ENCODE measurements around the gene LRRK1. TPM values are rescaled to one million over a fixed set of nuclear protein-coding genes. Genes with fewer than 3 reads are reported as not detected.

The LRRK1 gene
- total RNA-seq, 1 donor from 2014 or later: 14.0 TPM

GRCh38 chr15:101056366-101057334 is 137.5 kb downstream of the LRRK1 start:
- no peak for DNase-seq (ENCODE audit: low spot score)

GRCh38 chr15:101057841-101058407 is 138.8 kb downstream of the LRRK1 start:
- DNase-seq (ENCODE audit: low spot score): no peak

GRCh38 chr15:101058735-101059134 is 139.6 kb downstream of the LRRK1 start:
- DNase-seq (ENCODE audit: low spot score): no peak

- DNase-seq (ENCODE audit: low spot score): no peak
Measured at GRCh38 chr15:101059381-101060341, 140.5 kb downstream of the LRRK1 start.

DNA sequence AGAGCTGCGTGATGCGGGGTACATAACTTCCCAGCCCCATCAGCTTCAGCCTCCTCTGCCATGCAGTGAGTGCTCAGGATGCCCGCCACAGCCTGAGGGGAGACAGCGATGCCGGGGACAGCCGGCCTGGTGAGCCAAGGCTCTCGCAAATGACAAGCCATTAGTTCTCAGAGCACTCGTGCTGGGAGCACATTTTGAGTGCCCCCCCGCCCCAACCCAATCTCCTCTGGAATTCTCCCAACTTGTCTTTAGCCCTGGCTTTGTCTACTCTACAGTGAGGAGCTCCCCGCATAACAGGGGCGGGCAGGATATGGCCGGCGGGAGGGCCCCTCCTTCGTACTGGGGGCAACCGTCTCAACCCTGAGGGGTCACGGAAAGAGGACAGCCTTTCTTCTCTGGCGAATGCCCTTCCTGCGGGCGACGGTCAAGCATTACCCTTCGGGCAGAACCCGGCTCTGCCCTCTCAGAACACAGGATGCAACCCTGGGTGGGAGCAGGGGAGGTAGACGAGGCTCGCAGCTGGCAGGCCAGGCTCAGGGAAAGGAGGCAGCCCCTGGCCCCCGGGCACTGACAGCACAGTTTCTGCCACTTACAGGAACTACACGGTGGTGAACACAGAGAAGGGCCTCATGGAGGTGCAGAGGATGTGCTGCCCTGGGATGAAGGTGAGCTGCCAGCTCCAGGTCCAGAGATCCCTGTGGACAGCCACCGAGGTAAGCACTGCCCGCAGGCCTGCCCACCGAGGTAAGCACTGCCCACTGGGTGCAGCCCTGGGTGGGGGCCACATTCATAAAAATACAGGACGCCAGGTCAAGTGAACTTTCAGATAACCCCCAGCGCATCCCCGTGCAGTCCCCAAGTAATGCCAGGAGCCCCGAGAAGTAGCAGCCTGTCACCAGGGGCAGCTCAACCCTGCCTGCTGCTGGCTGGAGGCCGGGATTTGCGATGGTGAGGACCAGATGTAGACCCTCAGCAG is 141.7 kb downstream of the LRRK1 start:
- no peak for DNase-seq (ENCODE audit: low spot score)

DNA sequence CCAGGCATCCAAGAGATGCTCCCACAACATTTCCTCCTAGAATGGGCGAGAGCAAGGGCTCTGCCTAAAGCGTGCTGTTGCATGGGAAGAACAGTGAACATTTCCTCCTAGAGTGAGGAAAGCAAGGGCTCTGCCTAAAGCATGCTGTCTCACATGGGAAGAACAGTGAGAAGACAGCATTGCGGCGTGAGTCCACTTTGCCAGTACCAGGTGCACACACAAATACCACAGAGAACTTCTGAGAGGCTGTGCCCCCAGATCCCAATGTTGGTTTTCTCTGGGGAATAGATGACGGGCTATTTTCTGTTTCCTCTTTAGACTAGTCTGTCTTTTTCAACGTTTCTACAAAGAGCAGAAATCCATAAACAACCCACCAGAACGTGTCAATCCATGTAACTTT is 142.9 kb downstream of the LRRK1 start:
- no peak for DNase-seq (ENCODE audit: low spot score)

- DNase-seq (ENCODE audit: low spot score): no peak
Measured at GRCh38 chr15:101062471-101063171, 143.5 kb downstream of the LRRK1 start.

DNA sequence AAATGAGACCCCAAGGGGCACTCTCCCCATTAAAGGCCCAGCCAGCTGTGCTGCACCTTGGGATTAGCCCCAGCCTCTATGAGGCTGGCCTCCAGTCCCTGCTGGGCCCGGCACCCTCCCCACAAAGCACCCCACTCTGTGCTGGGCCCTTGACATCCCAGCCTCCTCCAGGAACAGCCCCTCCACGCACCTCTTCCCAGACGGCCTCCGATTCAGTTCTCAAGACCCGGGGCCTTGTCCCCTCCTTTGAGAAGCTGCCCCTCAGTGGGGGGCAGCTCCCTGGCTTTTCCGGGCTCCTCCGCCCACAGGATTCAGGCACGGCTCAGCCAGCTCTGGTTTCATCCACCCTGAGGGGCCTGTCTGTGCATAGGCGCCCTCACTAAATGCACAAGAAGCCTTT is 144.1 kb downstream of the LRRK1 start:
- DNase-seq (ENCODE audit: low spot score): no peak

DNA sequence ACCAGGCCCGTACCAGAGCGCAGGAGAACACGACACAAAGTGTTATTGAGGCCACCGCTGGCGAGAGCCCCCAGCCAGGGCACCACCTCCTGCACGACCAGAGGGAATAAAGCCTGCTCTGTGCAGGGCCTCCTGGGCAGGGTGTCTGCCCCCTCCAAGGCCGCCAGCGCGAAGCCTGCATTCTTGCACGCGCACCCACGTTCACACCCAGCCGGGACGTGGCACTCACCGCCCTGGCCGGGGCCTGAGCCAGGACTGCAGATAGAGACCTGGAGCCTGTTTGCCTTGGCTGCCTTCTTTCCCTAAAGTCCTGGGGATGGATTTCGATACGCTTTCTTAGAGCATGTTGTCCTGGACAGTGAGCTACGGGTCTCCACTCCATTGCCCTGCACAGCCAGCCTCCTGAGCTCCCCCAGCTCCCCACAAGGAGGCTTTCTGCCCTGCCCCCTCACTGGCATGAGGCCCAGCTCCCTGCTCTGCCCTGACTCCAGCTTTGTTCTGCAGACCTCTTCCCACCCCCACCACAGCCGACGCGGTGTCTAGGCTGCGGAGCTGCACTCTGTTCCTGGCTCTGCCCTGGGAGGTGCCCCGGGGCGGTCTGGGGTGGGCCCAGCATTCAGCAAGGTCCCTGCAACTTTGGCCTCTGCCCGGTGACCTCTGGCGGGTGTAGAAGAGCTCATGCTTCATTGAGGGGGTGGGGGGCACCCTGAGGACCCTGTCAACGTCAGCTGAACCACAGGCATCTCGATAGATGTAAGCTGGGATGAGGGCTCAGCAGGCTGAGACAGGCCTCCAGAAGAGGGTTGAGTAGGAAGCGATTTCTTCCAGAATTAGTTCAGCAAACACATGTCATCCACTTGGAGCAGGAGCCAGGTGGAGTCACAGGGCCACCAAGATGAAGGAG is 145.0 kb downstream of the LRRK1 start:
- peak; percentile 83 for DNase-seq (ENCODE audit: low spot score)

GRCh38 chr15:101064795-101065569 is 145.8 kb downstream of the LRRK1 start:
- DNase-seq (ENCODE audit: low spot score): no peak

GRCh38 chr15:101065570-101066221 is 146.5 kb downstream of the LRRK1 start:
- no peak for DNase-seq (ENCODE audit: low spot score)

DNA sequence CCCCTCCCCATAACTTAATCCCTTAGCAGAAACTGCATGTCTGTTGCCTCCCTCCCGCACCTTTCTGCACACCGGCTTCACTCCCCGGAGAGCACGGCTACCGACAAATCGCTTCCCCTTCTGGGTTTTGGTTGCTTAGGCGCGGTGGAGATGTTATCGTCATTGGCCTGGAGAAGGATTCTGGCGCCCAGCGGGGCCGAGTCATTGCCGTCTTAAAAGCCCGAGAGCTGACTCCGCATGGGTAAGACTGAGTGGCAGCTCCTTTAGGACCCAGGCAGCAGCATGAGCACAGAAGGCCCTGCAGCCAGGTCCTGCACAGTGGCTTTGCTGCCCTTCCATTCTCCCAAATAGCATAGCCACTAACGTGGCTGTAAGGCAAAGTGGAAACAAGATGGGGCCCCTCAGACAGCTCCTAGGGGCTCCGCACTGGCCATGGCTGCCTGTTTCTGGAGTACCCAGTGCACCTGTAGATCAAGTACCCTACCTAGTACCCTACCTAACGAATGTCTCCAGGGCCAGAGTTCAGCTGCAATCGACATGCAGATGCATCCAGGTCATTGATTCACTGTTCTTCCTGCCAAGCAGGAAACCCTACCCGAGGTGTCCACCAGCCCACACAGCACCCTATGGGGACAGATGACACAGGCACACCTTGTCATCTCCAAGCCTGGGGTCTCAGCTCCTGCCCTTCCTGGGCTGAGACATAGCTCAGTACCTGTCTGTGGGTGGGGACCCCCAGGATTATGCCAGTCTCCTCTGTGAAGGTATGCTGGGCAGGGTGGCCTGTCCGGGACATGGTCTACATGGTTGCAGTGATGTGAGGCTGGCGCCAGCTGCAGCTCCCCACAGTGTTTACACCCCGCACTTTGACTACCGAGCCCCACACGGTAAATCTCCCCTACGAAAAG is 147.6 kb downstream of the LRRK1 start:
- DNase-seq (ENCODE audit: low spot score): no peak

GRCh38 chr15:101067660-101068522 is 148.7 kb downstream of the LRRK1 start:
- no peak for DNase-seq (ENCODE audit: low spot score)

GRCh38 chr15:101068523-101068960 is 149.4 kb downstream of the LRRK1 start:
- no peak for DNase-seq (ENCODE audit: low spot score)

DNA sequence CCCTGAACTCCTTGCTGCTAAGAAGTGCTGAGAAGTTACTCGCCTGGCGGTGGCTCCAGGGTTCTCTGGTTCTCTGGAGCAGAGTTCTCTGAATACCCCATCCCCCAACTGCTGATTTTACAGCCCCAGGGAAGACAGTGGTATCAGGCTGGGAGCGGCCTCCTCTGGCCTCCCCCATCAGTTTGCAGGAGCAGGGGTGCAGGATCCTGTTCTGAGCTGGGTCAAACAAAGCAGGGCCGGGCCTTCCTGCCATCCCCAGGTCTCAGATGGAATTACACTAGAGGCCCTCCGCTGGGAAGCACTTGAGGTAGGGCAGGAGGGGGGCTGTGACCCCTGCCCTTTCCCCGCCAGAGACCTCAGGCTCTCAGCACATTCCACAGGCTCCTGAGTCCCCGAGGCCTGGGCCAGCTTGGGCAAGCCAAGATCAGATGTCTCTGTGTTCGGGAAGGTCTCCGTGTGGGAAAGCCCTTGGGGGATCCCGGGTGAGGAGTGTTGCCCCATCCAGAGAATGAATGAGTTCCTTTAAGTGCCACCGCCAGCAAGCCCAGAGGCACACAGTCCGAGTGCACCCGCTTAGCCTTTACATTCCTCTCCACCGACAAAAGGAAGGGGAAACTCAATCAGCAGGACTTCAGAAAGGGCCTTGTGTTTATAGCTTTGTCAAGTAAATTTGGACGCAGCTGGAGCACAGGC is 149.9 kb downstream of the LRRK1 start:
- peak; percentile 60 for DNase-seq (ENCODE audit: low spot score)

All from umbilical cord (tissue), 2 donors.